PC-3 (cell line): ENCODE data around the gene PAWR. TPM values are rescaled to one million over a fixed set of nuclear protein-coding genes. Genes with fewer than 3 reads are reported as not detected.
"Not testable (repeated sequence)": the region's sequence is repeated elsewhere in the genome, so short reads cannot be mapped to it uniquely, and the experiment has no call there.

Source experiments
- ATAC-seq: fragments of 200-7000 bp; cut with Tn5 transposase; 2 replicates; pipeline ENCODE4 v1.9.1; 2020; ENCODE audit warnings: mild to moderate bottlenecking, moderate library complexity
- BruUV-seq: library from RNA; stranded (reverse); fragments of 400-500 nt; replicated peaks from 2 replicates; lab custom pipeline; 2021; lab: Mats Ljungman, UMichigan
- CTCF ChIA-PET: fragments of 300-600 bp; sonication (Branson Sonifier 250); formaldehyde crosslinking; loops from one replicate; lab custom pipeline; 2022; ENCODE audit warnings: antibody characterized with exemption; lab: Charles Lee
- POLR2A ChIA-PET: fragments of 300-600 bp; sonication (Branson Sonifier 250); formaldehyde crosslinking; loops from one replicate; lab custom pipeline; 2022; ENCODE audit warnings: antibody characterized with exemption; ENCODE audit not compliant: unreplicated experiment; lab: Charles Lee
- DNase-seq: peaks from one replicate; pipeline ENCODE4 v3.0.0-alpha.2; 2015
- H2AFZ ChIP-seq: fragments of 300-600 bp; sonication (generic); 2 replicates; pipeline ENCODE4 v1.6.0; 2016; ENCODE audit warnings: antibody characterized with exemption, low read length
- H3F3A ChIP-seq: fragments of 300-600 bp; sonication (generic); one replicate; pipeline ENCODE4 v1.6.0; 2017; ENCODE audit warnings: antibody characterized with exemption, low read length, control low read depth, mild to moderate bottlenecking; ENCODE audit not compliant: unreplicated experiment
- H3K27ac ChIP-seq: fragments of 300-600 bp; sonication (generic); 2 replicates; pipeline ENCODE4 v1.5.1; 2016; ENCODE audit warnings: mild to moderate bottlenecking, low read length
- H3K27me3 ChIP-seq: fragments of 300-600 bp; sonication (generic); 2 replicates; pipeline ENCODE4 v1.6.1; 2016; ENCODE audit warnings: low read length, mixed read lengths
- H3K36me3 ChIP-seq: fragments of 300-600 bp; sonication (generic); 2 replicates; pipeline ENCODE4 v1.6.1; 2016; ENCODE audit warnings: low read depth, mixed run types, low read length, mixed read lengths
- H3K4me1 ChIP-seq: fragments of 300-600 bp; sonication (generic); 2 replicates; pipeline ENCODE4 v1.5.1; 2016; ENCODE audit warnings: low read length; ENCODE audit not compliant: insufficient read depth
- H3K4me2 ChIP-seq: fragments of 300-600 bp; sonication (generic); 2 replicates; pipeline ENCODE4 v1.6.0; 2016; ENCODE audit warnings: low read length
- H3K4me3 ChIP-seq: fragments of 300-600 bp; sonication (generic); 2 replicates; pipeline ENCODE4 v1.5.1; 2016; ENCODE audit warnings: mild to moderate bottlenecking, low read length, mixed read lengths
- H3K79me2 ChIP-seq: fragments of 300-600 bp; sonication (generic); 2 replicates; pipeline ENCODE4 v1.6.1; 2017; ENCODE audit warnings: low read length, mixed read lengths
- H3K9ac ChIP-seq: fragments of 300-600 bp; sonication (generic); 2 replicates; pipeline ENCODE4 v1.6.0; 2016; ENCODE audit warnings: mild to moderate bottlenecking, low read length
- H3K9me2 ChIP-seq: fragments of 300-600 bp; sonication (generic); replicated peaks from 2 replicates; pipeline ENCODE4 v1.6.1; 2016; ENCODE audit warnings: mixed run types, low read length, mixed read lengths
- H3K9me3 ChIP-seq: fragments of 300-600 bp; sonication (generic); 2 replicates; pipeline ENCODE4 v1.6.1; 2016; ENCODE audit warnings: low read length, mixed read lengths
- H4K20me1 ChIP-seq: fragments of 300-600 bp; sonication (generic); 2 replicates; pipeline ENCODE4 v1.6.1; 2016; ENCODE audit warnings: low read length, mixed read lengths
- CTCF ChIP-seq: fragments of 300-600 bp; sonication (generic); conservative IDR thresholded peaks from 2 replicates; pipeline ENCODE4 v1.5.1; 2017; ENCODE audit warnings: antibody characterized with exemption, low read depth, mild to moderate bottlenecking, low read length
- EZH2 ChIP-seq: fragments of 300-600 bp; sonication (generic); IDR thresholded peaks from one replicate; pipeline ENCODE4 v1.6.1; 2017; ENCODE audit warnings: antibody characterized with exemption, mild to moderate bottlenecking, low read length; ENCODE audit not compliant: unreplicated experiment
- EZH2phosphoT487 ChIP-seq: fragments of 300-600 bp; sonication (generic); IDR thresholded peaks from 2 replicates; pipeline ENCODE4 v1.6.1; 2018; ENCODE audit warnings: mild to moderate bottlenecking, antibody characterized with exemption, low read length, borderline replicate concordance
- intact Hi-C: fragments of 100-400 bp; cut with micrococcal nuclease; formaldehyde crosslinking; loops from 2 replicates; pipeline ENCODE4 v1.9.0; 2023
- total RNA-seq: library from RNA; depleted of rRNA; stranded (reverse); fragments of >200 nt; gene quantifications from 2 replicates; pipeline ENCODE4 v1.2.3, GENCODE V29; 2014

The PAWR gene
- total RNA-seq, 1 experiment from 2014 or later, result 141 TPM

GRCh38 chr12:79685068-79685467 lies 5.7 kb downstream of the PAWR start:
- Histone ChIP-seq H3K4me1 (peaks cover 61% of the 10 kb centered on the region), H3K9ac (peak overlapping the region; percentile 36; the same call in 1 of the 2 replicates), H3K79me2 (peaks cover 92% of the 10 kb centered on the region), H3K9me3 (no peaks in the 10 kb centered on the region), H3K4me3 (peak overlapping the region; percentile 87), H3K36me3 (no peaks in the 10 kb centered on the region), H3K27ac (peak overlapping the region; percentile 86), H4K20me1 (peaks cover 55% of the 10 kb centered on the region), H3K4me2 (peak overlapping the region; percentile 90), H3K9me2 (no peaks in the 10 kb centered on the region), H3K27me3 (no peaks in the 10 kb centered on the region), H3F3A (peaks cover 4% of the 10 kb centered on the region), H2AFZ (no peak overlapping the region)
- intact Hi-C loops, result loop anchor here (1.0 to 2.0 kb wide), 3 partner anchors 24 to 261 kb away; no protein-coding TSS in a partner anchor
- CTCF ChIA-PET, result no interaction called here
- DNase-seq, result peak; percentile 95
- peak; percentile 70 for ATAC-seq
- POLR2A ChIA-PET, result interaction anchor here (0.6 to 0.7 kb wide), 2 partner anchors 92 to 124 kb away, joined by 3 read pairs; no protein-coding TSS in a partner anchor
- TF ChIP-seq EZH2 (no peak), CTCF (no peak), EZH2phosphoT487 (no peak)
- no TSS peak for BruUV-seq

GRCh38 chr12:79684338-79684737 lies 6.4 kb downstream of the PAWR start:
- ATAC-seq, BruUV-seq, H3K36me3 ChIP-seq, H3F3A ChIP-seq, H3K27me3 ChIP-seq, H3K9me2 ChIP-seq, CTCF ChIA-PET, H2AFZ ChIP-seq, DNase-seq, H3K9me3 ChIP-seq: not testable (repeated sequence)
- peak overlapping the region; percentile 35; the same call in 1 of the 2 replicates for H3K4me3 ChIP-seq
- H3K9ac ChIP-seq, result peak overlapping the region; percentile 36
- H3K4me2 ChIP-seq, result peak overlapping the region; percentile 90
- H3K27ac ChIP-seq, result peak overlapping the region; percentile 86
- peaks cover 60% of the 10 kb centered on the region for H4K20me1 ChIP-seq
- intact Hi-C loops, result loop anchor here (2.0 kb wide), 1 partner anchor 24 kb away; no protein-coding TSS in a partner anchor
- H3K4me1 ChIP-seq, result peaks cover 61% of the 10 kb centered on the region
- H3K79me2 ChIP-seq, result peaks cover 92% of the 10 kb centered on the region
- POLR2A ChIA-PET, result interaction anchor here (0.6 kb wide), 1 partner anchor 92 kb away, joined by 3 read pairs; no protein-coding TSS in a partner anchor

- no peak for DNase-seq
- 0 out of 2 replicates have a peak overlapping the region, but pooled peaks have one; percentile 50 for H3K27ac ChIP-seq
- ChIA-PET CTCF (no interaction called here), POLR2A (no interaction called here)
- H2AFZ ChIP-seq, result no peak overlapping the region
- peak overlapping the region; percentile 27; the same call in 1 of the 2 replicates for H3K4me2 ChIP-seq
- no peak overlapping the region for H3K4me3 ChIP-seq
- H3K9me3 ChIP-seq, result no peaks in the 10 kb centered on the region
- peaks cover 70% of the 10 kb centered on the region for H3K4me1 ChIP-seq
- ATAC-seq, result no peak
- no TSS peak for BruUV-seq
- no peaks in the 10 kb centered on the region for H3K9me2 ChIP-seq
- intact Hi-C loops, result no loop called here
- H3K9ac ChIP-seq, result no peak overlapping the region
- no peak for TF ChIP-seq CTCF
- TF ChIP-seq EZH2, result no peak
- TF ChIP-seq EZH2phosphoT487, result no peak
- no peaks in the 10 kb centered on the region for H3K36me3 ChIP-seq
- no peaks in the 10 kb centered on the region for H3K27me3 ChIP-seq
- H4K20me1 ChIP-seq, result peaks cover 70% of the 10 kb centered on the region
- H3F3A ChIP-seq, result peaks cover 4% of the 10 kb centered on the region
- peaks cover 92% of the 10 kb centered on the region for H3K79me2 ChIP-seq
Observed at GRCh38 chr12:79682593-79682992, 8.2 kb downstream of the PAWR start.
